Kasumi-1 (cell line): ENCODE results near the gene FUT1.
"Not testable (repeated sequence)": the region's sequence is repeated elsewhere in the genome, so short reads cannot be mapped to it uniquely, and the experiment has no call there.

Experiments used
- DNase-seq, 2 experiments: peaks; one replicate each; lab custom pipeline; 2025; lab: John Stamatoyannopoulos, UW

The FUT1 gene

DNA sequence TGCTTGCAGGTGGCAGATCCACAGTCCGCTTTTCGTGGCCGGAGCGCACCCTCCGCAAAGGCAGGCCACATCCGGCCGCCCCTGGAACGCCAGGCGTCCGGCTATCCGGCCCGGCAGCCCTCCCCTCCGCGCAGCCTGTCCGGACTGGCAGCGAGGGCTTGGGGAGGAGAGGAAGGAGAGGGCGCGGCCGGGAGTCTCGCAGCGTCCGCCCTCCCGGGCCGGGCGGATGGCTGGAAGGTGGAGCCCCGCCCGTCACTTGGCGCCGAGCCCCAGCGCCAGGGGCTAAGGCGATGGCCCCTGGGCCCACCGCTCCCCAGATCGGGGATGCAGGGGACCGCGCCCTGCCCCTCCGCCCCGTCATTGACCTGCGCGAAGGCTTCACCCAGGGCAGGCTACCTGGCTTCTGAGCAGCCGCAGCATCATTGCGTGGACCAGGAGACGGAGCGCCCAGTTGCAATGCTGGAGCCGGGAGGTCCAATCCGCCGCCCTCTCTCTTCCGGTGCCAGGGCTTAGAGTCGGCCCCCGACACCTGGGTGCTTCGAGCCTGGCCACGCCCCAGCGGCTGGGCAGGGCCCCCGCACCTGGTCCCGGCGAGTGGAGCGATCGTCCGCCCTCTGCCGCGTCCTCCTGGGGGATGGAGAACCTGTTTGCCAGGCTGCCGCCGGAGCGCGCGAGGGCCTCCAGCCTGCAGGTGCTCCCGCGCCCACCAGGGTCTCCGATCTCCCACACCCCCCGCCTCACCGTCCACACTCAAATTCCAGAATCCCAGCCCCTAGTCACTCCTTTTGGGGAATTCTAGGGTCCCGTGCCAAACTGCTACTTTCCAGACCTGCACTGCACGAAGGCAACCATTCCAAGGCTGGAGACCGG lies at the start of gene FUT1:
TSS of gene FUT1 (minus strand) at position 146 of the 870 bp plus-strand sequence. CDS start 1,360 bp downstream, outside the sequence.
- DNase-seq = no peak

DNA sequence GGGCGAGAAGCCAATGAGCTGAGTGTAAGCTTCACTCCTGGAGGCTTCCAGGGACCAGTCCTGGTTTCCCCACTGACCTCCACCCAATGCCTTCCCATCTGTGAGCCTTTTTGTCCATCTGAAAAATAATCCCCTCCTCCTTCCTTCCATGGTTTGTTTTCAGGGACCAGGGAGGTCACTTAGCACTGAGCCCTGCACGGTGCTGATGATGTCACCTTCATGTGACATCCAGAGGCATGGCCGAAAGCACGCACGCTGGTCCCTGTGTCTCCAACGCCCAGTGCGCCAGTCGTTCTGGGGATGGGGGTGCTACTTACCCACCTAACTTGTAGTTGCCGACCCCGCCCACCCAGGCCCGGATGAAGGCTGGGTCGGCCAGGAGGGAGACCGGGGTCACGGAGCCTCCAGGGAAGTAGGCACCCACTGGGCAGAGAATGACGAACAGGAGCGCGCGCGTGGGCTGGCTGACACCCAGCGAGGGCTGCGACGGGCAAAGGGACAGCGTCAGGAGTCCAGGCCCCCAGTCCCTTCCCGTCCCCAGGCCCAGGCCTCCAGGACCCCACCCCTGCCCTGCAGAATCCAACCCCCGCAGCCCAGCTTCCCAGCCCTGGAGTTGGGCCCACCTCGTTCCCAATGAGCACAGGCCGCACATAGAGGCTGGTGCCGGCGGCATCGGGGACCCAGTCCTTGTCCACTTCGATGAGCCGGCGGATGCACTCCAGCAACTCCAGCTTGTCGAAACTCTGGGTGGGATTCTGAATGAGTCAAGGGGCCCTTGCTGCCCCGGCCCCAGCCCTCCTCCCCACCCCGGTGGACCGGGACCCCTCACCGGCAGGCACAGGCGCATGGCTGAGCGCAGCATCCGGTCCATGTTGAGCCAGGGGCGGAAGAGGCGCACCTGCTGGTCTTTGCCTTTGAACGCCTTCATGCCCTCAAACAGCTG lies 47.2 kb upstream of the FUT1 start:
- DNase-seq = no peak

DNA sequence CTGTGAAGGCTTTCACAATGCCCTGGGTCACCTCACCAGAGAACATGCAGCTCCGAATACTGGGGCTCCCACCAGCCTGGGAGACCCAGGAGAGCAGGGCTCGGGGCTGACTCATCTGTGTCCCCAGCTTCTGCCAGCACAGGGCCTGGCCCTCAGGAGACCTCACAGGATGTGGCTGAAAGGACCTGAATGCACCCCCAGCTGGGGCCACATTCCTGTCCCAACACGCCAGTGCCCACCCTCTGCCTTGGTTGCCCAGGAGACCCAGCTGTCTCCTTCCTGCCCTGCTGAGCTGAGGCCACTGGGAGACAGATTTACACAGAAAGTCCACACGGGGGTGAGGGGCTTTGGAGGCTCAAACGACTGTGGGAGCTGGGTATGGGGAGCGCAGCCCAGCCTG lies 46.5 kb upstream of the FUT1 start:
- no peak for DNase-seq

DNA sequence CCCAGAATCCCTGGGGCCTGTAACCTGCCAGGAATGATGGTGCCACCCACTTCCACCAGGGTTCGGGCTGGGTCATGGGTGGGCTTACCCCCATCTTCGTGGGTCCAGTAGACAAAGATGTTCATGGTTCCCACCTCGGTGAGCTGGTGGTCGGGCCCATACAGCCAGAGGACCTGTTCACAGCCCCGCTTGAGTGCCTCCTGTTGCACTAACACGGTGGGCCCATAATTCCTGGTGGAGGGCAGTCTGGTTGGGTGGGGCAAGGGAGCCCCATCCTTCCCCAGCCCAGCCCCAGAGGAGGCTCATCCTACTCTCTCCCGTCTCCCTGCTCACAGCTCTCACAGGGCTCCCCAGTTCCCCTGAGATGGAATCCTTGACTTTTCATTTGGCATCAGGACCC lies 44.7 kb upstream of the FUT1 start:
- no peak for DNase-seq

DNA sequence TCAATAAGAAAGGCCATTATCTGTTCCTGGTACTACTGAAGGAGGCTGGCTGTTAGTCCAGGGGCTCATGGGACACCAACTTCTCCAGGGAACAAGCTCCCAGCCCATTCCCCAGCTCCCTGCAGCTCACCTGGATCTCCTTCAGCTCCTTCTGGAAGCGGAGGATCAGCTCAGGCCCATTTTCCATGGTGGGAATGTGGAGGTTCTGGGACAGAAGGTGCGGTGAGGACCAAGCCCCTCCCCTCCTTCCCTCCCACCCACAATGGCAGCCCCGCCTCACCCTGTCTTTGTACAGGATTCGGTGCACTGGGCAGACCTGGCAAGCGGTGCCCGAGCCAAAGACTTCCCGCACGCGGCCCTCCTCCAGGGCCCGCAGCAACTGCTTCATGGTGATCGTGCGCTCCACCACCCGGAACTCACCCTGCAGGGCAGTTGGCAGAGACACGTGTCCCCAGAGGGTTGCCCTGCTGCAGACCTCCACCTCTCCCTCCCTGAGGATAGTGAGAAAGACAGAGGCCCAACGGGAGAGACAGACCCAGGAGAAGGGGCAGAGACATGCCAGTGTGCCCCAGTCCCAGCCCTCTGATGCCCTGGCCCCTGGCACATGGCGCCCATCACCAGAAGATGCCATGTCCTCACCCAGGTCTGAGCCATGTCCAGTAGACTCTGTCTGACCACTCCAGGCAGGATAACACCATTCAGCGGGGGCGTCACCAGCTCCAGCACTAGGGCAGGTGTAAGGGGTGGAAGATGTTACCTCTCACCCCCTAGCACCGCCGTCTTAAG lies 44.0 kb upstream of the FUT1 start:
- no peak for DNase-seq

DNA sequence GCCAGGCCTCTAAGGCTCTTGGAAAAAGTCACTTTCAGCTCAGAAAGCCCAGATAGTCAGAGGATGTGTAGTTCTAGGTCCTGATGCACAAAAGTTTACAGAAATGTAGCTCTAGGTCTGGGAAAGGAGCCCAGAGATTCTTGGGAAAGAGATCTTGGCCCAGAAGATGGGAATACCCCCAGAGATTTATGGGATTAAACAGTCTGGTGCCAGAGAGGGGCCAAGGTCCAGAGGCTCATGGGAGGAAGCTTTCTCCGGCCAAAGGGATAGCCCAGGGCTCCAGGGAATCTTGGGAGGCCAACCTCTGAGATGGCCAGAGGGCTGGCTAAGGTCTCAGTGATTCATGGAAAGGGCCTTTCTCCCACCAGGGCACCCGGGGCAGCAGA lies 43.2 kb upstream of the FUT1 start:
- no peak for DNase-seq

DNA sequence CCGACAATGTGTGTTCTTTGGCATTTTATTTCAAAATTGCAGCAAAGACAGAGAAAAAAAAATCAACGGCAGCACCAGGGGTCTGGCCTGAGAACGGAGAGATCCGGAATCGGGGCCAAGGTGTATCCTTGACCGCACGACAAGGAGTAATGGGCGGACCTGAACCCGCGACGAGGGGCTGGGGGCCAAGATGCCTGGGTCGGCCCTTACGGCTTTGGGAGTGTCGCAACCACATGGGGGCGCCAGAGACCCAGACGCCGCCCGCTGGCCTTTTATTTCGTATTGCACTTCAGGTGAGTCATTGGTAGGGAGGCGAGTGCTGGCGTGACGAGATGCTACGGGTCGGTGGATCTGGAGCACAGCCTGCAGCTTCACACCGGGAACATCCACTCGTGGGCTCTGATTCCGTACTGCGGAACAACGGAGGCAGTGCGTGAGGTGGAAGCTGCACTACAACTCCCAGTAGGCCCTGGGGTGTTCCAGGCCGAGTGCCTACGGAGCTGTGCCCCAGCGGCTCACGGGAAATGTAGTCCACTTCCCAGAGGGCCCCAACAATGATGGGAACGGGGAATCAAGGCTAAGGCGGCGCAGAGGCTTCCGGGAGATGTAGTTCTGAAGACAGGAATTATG lies 42.7 kb upstream of the FUT1 start:
- DNase-seq = peak; percentile 89 to 94

DNA sequence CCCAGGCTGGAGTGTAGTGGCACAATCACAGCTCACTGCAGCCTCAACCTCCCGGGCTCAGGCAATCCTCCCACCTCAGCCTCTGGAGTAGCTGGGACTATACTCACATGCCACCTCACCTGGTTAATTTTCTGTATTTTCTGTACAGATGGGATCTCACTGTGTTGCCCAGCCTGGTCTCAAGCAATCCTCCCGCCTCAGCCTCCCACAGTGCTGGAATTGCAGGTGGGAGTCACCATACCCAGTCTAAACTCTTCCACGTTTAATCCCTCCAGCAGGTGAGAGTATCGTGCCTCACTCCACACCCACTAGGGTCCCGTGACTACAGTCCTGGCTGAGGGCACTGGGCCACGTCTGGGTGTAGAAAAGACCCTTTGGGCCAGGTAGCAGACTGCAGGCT lies 41.9 kb upstream of the FUT1 start:
- DNase-seq = no peak

DNA sequence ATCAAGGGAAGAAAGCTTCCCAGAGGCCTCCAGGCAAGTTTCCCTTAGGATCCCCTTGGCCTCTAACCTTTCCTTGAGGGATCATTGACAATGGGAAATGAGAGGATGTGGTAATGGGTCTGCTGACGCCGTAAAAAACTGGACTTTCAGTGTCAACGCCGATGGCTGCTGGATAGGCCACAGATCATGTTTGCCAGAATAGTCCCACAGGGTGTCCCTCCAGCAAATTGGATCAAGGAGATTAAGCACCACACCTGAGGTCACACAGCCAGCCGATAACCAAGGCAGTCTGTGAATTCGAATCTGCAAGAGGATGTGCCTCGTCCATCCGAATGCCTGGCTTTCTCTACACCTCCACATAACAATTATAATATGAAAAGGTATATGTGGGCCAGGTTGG lies 40.8 kb upstream of the FUT1 start:
- no peak for DNase-seq

DNA sequence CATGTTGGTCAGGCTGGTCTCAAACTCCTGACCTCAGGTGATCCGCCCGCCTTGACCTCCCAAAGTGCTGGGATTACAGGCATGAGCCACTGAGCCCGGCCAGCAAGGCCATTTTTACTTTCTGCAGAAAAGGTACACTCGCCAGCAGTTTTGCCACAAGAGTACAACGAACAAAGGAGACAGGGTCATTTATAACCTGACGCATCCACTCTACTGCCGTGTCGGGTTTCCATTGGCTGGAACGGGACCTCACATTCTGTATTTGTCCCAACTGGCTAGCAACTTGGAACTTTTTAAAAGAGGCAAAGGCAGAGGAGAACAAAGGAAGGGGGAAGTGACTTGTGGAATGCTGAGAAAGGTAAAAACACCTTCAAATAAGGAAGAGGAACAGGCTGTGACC lies 34.9 kb upstream of the FUT1 start:
- DNase-seq = not testable (repeated sequence)

DNA sequence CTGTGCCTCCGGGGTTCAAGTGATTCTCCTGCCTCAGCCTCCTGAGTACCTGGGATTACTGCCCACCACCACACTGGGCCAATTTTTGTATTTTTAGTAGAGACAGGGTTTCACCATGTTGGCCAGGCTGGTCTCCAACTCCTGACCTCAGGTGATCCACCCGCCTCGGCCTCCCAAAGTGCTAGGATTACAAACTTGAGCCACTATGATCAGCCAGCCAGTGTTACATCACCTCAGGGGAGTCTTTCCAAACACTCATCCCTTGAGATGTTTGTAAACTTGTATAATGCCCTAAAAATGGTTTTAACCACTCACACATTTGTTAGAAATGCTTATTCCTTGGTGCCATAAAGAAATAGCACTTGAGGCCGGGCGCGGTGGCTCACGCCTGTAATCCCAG lies 34.0 kb upstream of the FUT1 start:
- DNase-seq = not testable (repeated sequence)

DNA sequence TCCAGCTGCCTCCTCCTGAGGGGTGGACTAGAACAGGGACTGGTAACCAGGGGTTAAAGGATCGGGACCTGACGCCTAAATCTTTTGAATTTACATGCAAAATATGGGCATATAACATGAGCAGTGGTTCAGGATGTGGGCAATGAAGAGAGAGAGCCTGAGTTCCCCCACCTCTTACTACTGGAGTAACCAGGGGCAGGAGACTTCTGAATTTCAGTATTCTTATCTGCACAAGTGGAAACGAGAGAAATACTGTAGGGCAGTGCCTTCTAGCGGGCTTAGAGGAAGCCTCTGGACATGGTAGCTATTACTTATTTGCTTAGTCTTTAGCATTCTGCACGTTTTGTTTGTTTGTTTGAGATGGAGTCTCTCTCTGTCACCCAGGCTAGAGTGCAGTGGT lies 32.1 kb upstream of the FUT1 start:
- DNase-seq = no peak

DNA sequence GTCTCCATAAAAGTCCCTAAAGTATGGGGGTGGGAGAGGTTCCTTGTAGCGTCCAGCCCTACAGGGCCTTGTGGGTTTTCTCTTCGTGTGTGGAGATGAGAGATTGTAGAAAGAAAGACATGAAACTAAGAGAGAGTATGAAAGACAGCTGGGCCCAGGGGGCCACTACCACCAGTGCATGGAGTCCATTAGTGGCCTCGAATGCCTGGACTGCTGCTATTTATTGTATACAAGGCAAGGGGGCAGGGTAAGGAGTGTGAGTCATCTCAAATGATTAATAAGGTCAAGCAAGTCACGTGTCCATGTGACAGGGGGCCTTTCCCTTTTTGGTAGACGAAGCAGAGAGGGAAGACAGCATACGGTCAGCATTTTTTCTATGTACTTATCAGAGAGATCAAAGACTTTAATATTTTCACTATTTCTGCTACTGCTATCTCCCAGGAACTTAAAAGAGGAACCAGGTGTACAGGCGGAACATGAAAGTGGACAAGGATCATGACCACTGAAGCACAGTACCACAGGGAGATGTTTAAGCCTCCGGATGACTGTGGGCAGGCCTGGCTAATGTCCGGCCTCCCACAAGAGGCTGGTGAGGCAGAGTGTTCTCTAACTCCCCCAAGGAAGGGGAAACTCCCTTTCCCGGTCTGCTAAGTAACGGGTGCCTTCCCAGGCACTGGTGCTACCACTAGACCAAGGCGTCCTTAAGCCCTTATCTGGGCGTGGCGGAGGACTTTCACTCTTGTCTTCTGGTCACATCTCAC lies 28.4 kb upstream of the FUT1 start:
- DNase-seq = no peak

DNA sequence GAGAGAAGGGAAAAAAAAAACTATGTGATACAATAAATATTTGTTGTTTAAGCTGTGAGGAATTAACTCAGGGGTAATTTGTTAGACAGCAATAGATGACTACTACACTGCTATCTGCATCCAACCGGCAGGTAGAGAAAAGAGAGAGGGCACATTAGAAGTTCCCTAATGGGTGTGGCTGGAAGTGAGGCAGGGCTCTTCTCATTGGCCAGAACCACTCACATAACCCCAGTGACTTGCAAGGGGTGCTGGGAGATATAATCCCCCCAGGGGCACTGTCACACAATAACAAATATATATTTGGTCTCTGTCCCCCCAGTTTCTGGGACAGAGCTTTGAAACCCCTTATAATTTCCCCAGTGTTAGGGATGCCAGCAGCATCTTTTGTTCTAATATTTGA lies 27.2 kb upstream of the FUT1 start:
- no peak for DNase-seq

DNA sequence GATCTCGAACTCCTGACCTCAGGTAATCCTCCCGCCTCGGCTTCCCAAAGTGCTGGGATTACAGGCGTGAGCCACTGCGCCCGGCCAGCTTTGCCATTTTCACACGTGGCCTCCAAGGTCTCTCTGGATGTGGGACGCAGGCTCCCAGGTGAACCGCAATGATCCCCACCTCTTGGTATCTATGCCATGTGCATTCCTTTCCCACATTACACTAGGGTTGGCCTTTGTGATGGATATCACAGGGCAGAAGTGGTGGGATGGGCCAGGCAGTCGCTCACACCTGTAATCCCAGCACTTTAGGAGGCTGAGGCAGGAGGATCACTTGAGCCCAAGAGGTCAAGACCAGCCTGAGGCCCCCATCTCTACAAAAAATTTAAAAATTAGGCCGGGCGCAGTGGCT lies 25.3 kb upstream of the FUT1 start:
- no peak for DNase-seq

DNA sequence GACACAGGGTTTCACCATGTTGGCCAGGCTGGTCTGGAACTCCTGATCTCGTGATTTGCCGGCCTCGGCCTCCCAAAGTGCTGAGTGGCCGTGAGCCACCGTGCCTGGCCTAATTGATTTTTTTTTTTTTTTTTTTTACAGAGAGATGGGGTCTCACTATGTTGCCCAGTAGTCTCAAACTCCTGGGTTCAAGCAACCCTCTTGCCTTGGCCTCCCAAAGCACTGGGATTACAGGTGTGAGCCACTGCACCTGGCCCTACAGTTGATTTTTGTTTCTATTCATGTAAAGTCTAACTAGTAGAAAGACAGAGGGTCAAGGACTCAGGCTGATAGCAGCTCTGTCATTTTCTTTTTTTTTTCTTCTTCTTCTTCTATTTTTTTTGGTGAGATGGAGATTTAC lies 24.7 kb upstream of the FUT1 start:
- DNase-seq = no peak

DNA sequence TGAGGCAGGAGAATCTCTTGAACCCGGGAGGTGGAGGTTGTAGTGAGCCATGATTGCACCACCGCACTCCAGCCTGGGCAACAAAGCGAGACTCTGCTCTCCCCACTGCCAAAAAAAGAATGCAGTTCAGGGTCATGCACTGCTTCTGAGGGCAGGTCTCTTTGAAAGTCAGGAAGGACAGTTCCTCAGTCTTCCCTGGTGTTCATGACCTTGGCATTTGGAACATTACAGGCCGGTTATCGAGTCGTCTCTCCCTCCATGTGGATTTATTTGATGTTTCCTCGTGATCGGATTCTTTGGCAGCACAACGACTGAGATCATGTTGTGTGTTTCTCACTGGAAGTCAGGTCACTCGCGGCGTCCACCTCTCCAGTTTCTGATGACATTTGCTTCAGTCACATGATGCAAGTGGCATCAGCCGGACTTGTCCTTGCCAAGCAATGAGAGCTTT lies 20.1 kb upstream of the FUT1 start:
- DNase-seq = no peak

DNA sequence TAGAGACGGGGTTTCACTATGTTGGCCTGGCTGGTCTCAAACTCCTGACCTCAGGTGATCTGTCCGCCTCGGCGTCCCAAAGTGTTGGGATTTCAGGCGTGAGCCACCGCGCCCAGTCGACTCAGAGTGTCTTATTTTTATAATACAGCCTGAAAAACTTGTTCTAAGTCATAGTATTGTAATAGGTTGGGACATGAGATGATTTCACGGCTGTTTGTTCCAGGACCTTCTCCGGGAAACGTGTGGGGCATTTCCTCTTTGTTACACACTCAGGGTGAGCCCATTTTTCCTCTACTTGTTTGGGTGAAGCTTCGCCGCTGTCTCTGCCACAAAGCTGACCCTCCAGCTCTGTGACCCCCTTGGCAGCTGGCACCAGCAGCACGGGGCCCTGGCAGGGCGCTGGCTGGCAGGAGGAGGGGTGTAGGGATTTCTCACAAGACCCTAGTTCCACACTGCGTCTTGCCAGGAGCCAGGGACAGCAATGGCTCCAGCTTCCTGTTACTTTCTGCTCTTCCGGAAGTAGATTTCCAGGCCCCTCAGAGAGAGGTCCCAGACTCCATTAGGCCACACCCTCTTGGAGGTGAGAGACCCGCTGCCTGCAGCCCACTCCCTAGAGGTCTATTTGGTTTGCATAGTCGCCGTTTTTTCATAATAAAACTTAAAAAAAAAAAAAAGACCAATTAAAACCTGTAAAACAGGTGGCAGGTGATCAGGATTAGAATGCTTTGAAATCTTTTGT lies 18.5 kb upstream of the FUT1 start:
- DNase-seq = no peak

DNA sequence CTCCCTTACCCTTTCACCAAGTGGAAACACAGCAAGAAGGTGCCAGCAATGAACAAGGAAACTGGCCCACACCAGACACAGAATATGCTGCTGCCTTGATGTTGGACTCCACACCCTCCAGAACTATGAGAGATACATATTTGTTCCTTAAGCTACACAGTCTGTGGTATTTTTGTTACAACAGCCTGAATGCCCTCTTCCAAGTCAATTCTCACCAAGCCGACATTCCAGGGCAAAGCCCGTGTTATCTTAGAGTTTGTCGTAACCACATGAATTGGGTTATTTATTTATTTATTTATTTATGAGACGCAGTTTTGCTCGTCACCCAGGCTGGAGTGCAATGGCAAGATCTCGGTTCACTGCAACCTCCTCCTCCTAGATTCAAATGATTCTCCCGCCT lies 17.8 kb upstream of the FUT1 start:
- no peak for DNase-seq
